H1 (cell line): ENCODE measurements around the gene HES5. TPM values are rescaled to one million over a fixed set of nuclear protein-coding genes. Genes with fewer than 3 reads are reported as not detected.
A peak's percentile ranks its signal among the peaks of the same experiment; 100 is the strongest.

Experiments
- EZH2 ChIP-seq: fragments of 200-600 bp; sonication (generic); IDR thresholded peaks from 2 replicates; pipeline ENCODE4 v1.7.1; 2012; ENCODE audit warnings: low read depth, mild to moderate bottlenecking, moderate library complexity, low read length, inconsistent platforms; ENCODE audit not compliant: severe bottlenecking
- RNF2 ChIP-seq: fragments of 200-900, 300-1000 bp; sonication (generic); IDR thresholded peaks from 2 replicates; pipeline ENCODE4 v1.7.1; 2016; ENCODE audit warnings: borderline replicate concordance, low read depth, mild to moderate bottlenecking, antibody characterized with exemption, low read length; ENCODE audit not compliant: poor library complexity, severe bottlenecking; ENCODE audit errors: missing control alignments
- polyA plus RNA-seq, 7 experiments: library from polyadenylated mRNA; depleted of rRNA in 3 of 7; stranded (reverse) in 5 of 7; unstranded in 2 of 7; fragments of >200 nt in 5 of 7; fragments of 200-250 nt in 2 of 7; gene quantifications; 1 replicate in 5 of 7; 2 replicates in 1 of 7; 4 replicates in 1 of 7; pipeline versions ENCODE4 v1.2.1 to v1.2.3, GENCODE V29; 2011 to 2013; ENCODE audit warnings: missing spikeins in 2 of 7, mixed read lengths in 2 of 7
- total RNA-seq: library from RNA; stranded (reverse); fragmentation: NEBNext Ultra II Directional; extraction: Animal tissue kit (Norgen Biotek cat#: 25700); gene quantifications from 2 replicates; pipeline ENCODE4 v1.2.1, GENCODE V29; 2021
- TF ChIP-seq, protein P1 (sequence below): IDR thresholded peaks from 2 replicates; pipeline ENCODE4 v1.6.1; 2012; ENCODE audit warnings: inconsistent platforms

The HES5 gene
- total and polyA plus RNA-seq, 2 of the 8 experiments (the other 6 are each of a cell fraction or from before 2014, with no cell fraction given): 0.22 TPM; not detected in 1

DNA sequence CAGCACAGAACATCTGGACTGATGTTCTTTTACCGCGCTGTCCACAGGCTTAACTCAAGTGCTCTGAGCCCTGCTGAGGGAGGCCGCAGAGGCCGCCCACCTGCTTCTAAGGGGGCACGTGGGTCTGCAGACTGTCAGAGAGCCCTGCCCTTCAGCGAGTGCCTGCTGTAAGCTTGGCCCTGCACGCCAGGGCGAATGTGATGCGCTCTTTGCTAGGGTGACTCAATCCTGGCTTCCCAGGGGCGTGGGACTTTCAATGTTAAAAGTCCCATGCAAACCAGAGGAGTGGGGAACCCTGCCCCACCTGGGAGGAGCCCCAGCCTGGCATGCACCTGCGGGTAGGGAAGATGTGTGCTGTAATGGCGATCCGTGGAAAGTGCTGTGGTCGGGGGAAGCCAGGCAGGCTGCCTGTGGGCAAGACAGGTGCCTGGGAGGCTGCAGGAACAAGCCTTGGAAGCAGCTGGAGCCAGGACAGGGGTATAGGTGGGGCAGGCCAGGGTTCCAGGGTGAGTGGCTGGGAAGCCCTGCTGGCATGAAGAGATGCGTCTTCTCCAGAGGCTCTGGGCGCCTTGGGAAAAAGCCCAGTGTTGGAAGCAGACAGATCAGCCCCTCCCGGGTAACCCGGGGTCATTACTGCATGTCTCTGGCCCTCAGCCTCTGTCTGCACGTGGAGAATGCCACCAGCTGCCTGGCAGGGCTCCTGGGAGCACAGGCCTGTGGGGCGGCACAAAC, 3.1 kb downstream of the HES5 start (continued):
- TF ChIP-seq EZH2 (peak; percentile 23), RNF2 (no peak)
- TF ChIP-seq, protein P1, sequence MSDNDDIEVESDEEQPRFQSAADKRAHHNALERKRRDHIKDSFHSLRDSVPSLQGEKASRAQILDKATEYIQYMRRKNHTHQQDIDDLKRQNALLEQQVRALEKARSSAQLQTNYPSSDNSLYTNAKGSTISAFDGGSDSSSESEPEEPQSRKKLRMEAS: peak; percentile 71
